Measurements from ENCODE around the gene POLR3B.

GRCh38 chr12:106359646-106360399 is 2.3 kb downstream of the POLR3B start:
- TF ChIP-seq CTCF (IDR thresholded peaks at IDR 0.05), result no peak
- no peak for TF ChIP-seq POLR2AphosphoS5 (IDR thresholded peaks at IDR 0.05)
